GM12873 (cell line): Measurements from ENCODE around the gene ROPN1B.

Source experiments
- TF ChIP-seq, protein P1 (sequence below): IDR thresholded peaks from 2 replicates; pipeline ENCODE4 v1.5.1; 2012; ENCODE audit warnings: low read depth, mild to moderate bottlenecking, moderate library complexity, low read length, control low read depth; ENCODE audit not compliant: insufficient read depth; ENCODE audit errors: missing control alignments

Gene ROPN1B

DNA sequence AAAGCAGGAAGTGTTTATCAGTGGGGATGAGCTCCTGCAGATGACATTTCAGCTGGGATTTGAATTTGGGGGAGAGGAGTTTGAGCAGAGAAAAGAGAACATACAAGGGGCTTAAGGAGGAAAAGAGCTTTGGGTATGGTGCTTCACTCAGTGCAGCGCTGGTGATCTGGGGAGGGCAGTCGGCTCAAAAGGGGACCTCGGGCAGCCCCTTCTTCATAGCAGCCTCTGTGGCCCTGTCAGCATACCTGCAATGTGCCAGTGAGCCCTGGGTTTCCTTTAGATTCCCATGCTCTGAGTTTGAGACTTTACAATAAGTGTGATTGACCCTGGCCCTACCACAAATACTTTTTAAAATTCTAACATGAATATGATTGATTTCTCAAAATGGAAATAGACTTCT is 40.2 kb downstream of the ROPN1B start:
- TF ChIP-seq, protein P1, sequence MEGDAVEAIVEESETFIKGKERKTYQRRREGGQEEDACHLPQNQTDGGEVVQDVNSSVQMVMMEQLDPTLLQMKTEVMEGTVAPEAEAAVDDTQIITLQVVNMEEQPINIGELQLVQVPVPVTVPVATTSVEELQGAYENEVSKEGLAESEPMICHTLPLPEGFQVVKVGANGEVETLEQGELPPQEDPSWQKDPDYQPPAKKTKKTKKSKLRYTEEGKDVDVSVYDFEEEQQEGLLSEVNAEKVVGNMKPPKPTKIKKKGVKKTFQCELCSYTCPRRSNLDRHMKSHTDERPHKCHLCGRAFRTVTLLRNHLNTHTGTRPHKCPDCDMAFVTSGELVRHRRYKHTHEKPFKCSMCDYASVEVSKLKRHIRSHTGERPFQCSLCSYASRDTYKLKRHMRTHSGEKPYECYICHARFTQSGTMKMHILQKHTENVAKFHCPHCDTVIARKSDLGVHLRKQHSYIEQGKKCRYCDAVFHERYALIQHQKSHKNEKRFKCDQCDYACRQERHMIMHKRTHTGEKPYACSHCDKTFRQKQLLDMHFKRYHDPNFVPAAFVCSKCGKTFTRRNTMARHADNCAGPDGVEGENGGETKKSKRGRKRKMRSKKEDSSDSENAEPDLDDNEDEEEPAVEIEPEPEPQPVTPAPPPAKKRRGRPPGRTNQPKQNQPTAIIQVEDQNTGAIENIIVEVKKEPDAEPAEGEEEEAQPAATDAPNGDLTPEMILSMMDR = no peak

DNA sequence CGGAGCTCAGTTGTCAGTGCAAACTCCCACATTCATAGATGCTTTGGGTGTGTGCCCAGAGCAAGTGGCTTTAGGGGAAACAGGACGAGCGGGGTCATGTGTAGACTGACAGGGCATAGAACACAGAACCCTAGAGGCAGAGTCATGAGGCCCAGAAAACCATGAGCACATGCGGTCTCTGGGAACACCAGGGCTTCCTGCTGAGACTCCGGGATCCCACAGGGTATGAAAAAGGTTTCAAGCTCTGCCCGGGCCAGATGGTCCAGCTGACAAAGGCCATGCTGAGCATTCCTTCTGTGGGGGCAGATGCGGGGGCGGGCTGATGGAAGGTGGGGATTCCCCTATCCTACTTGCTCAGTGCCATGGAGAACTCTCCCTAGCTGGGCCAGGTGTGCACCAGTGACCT is 44.8 kb downstream of the ROPN1B start:
- TF ChIP-seq, protein P1 = no peak

DNA sequence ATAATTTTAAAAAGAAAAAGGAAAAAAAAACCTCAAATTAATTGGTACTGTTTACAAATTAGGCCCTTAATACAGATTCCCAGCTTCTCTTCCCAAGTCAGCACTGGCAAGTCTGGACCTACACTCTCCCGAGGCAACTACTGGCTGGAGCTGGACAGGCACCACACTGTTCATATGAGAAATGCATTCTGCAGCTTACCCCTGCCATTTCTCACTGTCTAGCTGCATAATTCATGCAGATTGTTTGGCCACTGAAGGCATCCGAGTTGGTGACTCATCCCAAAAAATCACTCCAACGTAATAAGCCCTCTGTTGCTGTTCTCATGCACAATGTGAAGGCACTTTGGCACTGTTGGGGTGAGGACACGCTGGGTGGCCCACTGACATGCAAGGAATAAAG is 45.3 kb downstream of the ROPN1B start:
- TF ChIP-seq, protein P1 = no peak

DNA sequence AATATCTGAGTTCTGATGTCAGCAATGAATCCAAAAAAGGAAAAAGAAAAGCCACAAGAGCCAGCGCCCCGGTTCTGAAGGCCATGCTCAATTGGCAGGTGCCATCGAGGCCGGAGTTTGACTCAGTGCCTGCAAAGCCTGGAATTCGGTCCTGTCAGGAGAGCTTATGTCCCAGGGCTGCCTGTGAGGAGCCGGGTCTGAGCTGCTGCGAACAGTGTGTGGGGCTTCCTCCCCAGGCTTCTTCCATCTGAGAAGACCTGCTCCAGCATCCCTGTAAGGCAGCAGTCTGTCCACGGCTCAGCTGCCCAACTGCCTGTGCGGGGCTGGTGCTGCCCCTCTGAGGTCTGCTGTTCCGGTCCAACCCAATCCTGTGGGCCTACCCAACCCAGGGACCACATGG is 46.1 kb downstream of the ROPN1B start:
- TF ChIP-seq, protein P1 = no peak

DNA sequence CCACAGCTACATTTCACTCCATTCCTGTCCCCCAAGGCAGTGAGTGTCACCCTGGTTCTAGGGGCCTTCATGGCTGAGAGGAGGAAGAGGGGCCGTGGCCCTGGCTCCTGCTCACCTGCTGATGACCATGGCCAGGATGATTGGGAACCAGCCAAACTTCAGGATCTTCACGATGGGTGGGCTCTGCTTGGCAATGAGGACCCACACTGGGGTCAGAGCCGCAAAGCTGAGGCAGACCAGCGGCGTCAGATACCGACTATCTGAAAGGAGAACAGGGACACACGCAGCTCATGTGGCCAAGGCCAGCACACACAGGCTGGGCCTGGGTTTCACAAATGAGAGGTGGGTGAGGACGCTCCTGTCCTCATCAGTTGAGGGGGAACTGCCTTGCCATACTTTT is 47.6 kb downstream of the ROPN1B start:
- TF ChIP-seq, protein P1 = no peak

DNA sequence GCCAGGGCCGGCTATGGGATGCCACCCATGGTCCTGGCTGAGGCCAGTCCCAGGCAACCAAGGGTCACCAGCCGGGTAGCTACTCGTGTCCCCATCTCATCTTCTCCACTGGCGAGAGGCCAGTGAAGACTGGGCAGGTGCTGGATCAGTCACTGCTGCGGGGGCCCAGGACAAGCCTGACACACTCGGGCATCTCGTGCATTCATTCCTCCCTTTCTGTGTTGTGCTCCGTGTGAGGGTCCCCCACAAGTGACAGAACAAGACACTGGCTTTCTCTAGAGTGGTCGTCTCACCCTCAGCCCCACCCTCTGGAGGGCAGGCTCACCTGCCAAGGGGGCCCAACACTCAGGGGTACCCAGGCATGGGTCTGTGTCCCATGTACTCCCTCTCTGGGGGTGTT is 48.4 kb downstream of the ROPN1B start:
- TF ChIP-seq, protein P1 = no peak

DNA sequence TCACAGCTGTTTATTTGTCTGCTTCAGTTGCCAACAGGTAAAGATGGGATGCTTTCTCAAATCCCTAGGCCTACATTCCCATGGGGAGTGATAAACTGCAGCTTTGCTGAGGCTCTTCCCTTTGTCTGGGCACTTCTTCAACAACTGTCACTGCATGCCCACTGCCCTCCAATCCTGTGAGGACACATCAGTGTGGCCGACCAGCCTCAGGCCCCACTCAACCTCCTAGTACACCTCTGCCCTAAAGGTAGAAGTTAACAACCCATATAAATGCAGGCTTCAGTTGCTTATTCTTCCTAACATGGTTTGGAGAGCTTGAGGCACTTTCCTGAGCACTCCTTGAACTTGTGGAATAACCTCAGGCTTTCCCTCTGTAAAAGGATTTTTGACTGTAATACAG is 49.6 kb downstream of the ROPN1B start:
- TF ChIP-seq, protein P1 = no peak
